Stimulated activated CD4-positive, alpha-beta T cell treated with anti-CD3 and anti-CD28 coated beads, Interleukin-4, amount 100 ng/mL, for 4 hours (primary cell): Measurements from ENCODE around the gene ERBB2.

Experiments
- DNase-seq, 2 experiments: peaks; one replicate each; pipeline ENCODE4 v3.0.0-alpha.2; 2020

The ERBB2 gene

DNA sequence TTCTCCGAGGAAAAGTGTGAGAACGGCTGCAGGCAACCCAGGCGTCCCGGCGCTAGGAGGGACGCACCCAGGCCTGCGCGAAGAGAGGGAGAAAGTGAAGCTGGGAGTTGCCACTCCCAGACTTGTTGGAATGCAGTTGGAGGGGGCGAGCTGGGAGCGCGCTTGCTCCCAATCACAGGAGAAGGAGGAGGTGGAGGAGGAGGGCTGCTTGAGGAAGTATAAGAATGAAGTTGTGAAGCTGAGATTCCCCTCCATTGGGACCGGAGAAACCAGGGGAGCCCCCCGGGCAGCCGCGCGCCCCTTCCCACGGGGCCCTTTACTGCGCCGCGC lies at the start of gene ERBB2:
ERBB2 (plus strand) TSS at position 247 of the 330 bp plus-strand sequence. CDS start 175 bp downstream, outside the sequence.
- DNase-seq = no peak

DNA sequence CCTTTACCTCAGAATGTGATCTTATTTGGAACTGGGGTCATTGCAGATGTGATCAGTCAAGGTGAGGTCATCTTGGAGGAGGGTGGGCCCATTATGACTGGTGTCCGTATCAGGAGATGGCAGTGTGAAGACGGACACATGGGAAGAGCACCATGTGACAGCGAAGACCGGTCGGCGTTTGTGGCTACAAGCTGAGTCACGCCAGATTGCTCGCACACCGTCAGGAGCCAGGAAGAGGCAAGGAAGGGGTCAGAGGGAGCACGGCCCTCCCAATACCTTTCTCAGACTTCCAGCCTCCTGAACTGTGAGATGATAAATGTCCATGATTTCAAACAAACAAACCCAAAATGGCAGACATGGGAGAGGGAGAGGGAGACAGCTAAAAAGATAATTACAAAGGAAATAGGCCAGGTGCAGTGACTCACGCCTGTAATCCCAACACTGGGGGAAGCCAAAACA lies 49.7 kb upstream of the ERBB2 start:
- DNase-seq = no peak

DNA sequence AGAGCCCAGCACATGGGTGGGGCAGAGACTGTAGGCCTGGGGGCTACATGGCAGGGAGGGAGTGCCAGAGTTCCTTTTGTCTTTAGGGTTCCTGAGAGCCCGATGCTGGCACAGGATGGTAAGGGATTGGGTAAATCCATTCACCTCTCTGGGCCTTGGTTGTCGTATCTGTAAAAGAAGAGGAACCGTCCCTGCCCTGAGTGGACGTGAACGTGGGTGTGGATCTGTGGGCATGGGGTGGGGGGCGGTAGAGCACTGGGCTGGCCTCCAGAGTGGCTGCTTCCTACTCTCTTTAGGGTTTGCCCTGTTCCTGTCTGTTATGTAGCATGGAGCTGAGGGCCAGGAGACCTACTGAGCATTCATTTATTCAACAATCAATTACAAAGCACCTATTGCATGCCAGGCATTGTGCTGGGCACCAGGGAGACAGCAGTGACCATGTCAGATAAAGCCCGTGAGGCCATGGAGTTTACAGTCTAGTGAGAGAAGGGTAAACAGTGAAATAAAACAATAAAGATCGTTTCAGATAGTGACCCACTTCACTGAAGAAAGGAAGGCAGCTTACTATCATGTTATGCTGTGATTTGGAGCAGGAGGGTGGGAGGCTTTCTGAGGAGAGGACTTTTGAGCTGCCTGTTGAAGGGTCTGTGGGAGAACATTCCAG lies 47.8 kb upstream of the ERBB2 start:
- DNase-seq = no peak

DNA sequence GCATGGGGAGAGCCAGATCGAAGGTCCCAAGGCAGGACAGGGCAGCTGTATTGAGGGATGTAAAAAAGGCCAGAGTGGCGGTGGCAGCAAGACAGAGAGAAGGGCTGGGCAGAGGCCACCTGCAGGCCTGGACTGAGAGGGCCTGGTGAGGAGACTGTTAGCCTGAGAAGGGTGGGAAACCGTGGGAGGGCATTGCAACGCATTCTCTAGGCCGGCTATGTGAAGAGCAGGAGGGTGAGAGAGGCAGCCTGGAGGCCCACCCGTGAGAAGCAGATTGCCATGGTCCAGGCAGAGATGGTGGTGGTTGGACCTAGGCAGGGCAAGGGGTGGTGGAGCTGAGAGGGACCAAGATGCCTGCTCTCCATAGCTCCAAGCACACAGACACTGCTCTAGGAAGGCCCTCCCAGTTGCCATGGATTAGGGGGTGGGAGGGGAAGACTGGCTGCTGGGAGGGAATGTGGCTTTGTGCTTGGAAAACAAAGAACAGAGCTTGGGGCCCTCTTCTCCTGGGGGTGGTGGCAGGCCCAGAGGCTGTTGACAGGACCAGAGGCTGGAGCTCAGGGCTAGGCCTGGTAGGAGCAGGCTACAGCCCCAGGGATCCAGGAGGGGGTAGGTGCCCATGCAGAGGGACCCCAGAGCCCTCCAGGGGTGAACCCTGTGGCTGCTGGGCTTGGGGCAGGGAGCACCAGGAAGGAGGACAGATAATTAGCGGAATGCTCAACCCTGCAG lies 47.1 kb upstream of the ERBB2 start:
- DNase-seq = no peak

DNA sequence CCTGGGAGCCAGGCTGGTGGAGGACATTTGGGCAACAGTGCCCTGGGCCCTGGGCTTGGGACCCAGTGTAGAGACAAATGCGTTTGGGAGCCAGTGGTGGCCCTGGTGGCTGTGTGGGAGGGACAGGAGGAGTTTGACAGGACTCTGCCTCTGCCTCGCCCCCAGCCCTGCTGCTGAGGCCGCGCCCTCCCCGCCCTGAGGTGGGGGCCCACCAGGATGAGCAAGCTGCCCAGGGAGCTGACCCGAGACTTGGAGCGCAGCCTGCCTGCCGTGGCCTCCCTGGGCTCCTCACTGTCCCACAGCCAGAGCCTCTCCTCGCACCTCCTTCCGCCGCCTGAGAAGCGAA lies 46.6 kb upstream of the ERBB2 start:
- DNase-seq = no peak

DNA sequence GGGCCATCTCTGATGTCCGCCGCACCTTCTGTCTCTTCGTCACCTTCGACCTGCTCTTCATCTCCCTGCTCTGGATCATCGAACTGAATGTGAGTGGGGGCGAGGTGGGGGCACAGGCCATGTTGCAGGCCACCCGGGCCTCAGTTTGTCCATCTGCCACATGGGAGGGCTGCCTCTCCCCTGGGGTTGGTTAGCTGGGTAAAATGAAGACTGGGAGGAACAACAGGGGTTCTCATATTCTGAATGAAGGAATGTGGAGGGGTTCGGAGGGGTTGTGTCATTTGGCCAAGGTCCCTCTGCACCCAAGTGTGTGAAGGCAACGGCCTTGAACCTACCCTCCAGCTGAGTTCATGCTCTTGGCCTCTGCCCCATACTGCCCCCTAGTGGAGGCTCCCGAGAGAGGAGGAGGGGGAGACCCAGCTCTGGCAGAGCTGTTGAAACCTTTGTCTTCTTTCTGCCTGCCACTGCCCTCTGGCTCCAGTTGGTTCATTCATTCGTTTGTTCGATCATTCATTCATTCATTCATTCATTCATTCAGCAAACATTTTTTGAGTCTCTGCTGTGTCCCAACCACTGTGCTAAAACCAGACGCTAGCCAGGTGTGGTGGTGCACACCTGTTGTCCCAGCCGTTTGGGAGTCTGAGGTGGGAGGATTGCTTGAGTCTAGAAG lies 46.1 kb upstream of the ERBB2 start:
- peak; percentile 66 to 74 for DNase-seq

DNA sequence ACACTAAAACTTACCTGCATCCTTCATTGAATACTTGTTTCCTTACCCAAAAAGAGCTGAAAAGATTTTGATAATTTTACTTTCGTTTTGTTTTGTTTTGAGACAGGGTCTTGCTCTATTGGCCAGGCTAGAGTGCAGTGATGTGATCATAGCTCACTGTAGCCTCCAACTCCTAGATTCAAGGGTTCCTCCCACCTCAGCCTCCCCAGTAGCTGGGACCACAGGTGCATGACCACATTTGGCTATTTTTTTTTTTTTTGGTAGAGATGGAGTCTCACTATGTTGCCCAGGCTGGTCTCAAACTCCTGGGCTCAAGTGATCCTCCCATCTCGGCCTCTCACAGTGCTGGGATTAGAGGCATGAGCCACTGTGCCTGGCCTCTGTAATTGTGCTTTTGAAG lies 44.8 kb upstream of the ERBB2 start:
- no peak for DNase-seq

- no peak for DNase-seq
Observed at GRCh38 chr17:39658346-39658745, 41.5 kb upstream of the ERBB2 start.

DNA sequence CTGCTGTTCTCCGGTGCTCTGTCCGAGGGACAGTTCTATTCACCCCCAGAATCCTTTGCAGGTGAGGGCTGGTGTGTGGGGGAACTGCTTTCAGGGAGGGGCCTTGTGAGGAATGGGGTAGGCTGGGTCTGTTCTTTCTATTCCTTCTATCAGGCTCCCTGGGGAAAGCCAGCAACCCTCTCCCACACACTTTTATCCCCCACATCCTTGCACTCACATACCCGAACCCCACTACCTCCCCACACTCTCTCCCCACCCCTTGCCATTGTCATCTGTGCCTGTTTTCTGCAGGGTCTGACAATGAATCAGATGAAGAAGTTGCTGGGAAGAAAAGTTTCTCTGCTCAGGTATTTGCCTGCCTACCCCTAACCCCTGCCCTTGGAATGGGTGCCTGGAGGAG lies 41.1 kb upstream of the ERBB2 start:
- no peak for DNase-seq

GRCh38 chr17:39659279-39660010 lies 40.4 kb upstream of the ERBB2 start:
- no peak for DNase-seq

GRCh38 chr17:39660011-39660360 lies 39.9 kb upstream of the ERBB2 start:
- DNase-seq = no peak

- DNase-seq = no peak
Observed at GRCh38 chr17:39660397-39661385, 39.2 kb upstream of the ERBB2 start.

GRCh38 chr17:39661744-39662541 lies 37.9 kb upstream of the ERBB2 start:
- DNase-seq = no peak

- DNase-seq = no peak
Observed at GRCh38 chr17:39662551-39663339, 37.1 kb upstream of the ERBB2 start.

- no peak for DNase-seq
Observed at GRCh38 chr17:39663340-39663687, 36.5 kb upstream of the ERBB2 start.

- no peak for DNase-seq
Observed at GRCh38 chr17:39663688-39664580, 35.9 kb upstream of the ERBB2 start.

GRCh38 chr17:39664581-39665561 lies 35.0 kb upstream of the ERBB2 start, which contains the start of gene TCAP:
TSS of gene TCAP (plus strand) at chr17:39665349. CDS start at chr17:39665360, 11 bp downstream.
- DNase-seq = no peak

- DNase-seq = no peak
Observed at GRCh38 chr17:39665642-39666224, 34.1 kb upstream of the ERBB2 start.
